PC-3 (cell line): ENCODE results near the gene OTUB1. TPM values are rescaled to one million over a fixed set of nuclear protein-coding genes. Genes with fewer than 3 reads are reported as not detected.
"Not testable (repeated sequence)": the region's sequence is repeated elsewhere in the genome, so short reads cannot be mapped to it uniquely, and the experiment has no call there.

ENCODE experiments used
- ATAC-seq: fragments of 200-7000 bp; cut with Tn5 transposase; 2 replicates; pipeline ENCODE4 v1.9.1; 2020; ENCODE audit warnings: mild to moderate bottlenecking, moderate library complexity
- BruUV-seq: library from RNA; stranded (reverse); fragments of 400-500 nt; replicated peaks from 2 replicates; lab custom pipeline; 2021; lab: Mats Ljungman, UMichigan
- CTCF ChIA-PET: fragments of 300-600 bp; sonication (Branson Sonifier 250); formaldehyde crosslinking; loops from one replicate; lab custom pipeline; 2022; ENCODE audit warnings: antibody characterized with exemption; lab: Charles Lee
- POLR2A ChIA-PET: fragments of 300-600 bp; sonication (Branson Sonifier 250); formaldehyde crosslinking; loops from one replicate; lab custom pipeline; 2022; ENCODE audit warnings: antibody characterized with exemption; ENCODE audit not compliant: unreplicated experiment; lab: Charles Lee
- DNase-seq: peaks from one replicate; pipeline ENCODE4 v3.0.0-alpha.2; 2015
- H2AFZ ChIP-seq: fragments of 300-600 bp; sonication (generic); 2 replicates; pipeline ENCODE4 v1.6.0; 2016; ENCODE audit warnings: antibody characterized with exemption, low read length
- H3F3A ChIP-seq: fragments of 300-600 bp; sonication (generic); one replicate; pipeline ENCODE4 v1.6.0; 2017; ENCODE audit warnings: antibody characterized with exemption, low read length, control low read depth, mild to moderate bottlenecking; ENCODE audit not compliant: unreplicated experiment
- H3K27ac ChIP-seq: fragments of 300-600 bp; sonication (generic); 2 replicates; pipeline ENCODE4 v1.5.1; 2016; ENCODE audit warnings: mild to moderate bottlenecking, low read length
- H3K27me3 ChIP-seq: fragments of 300-600 bp; sonication (generic); 2 replicates; pipeline ENCODE4 v1.6.1; 2016; ENCODE audit warnings: low read length, mixed read lengths
- H3K36me3 ChIP-seq: fragments of 300-600 bp; sonication (generic); 2 replicates; pipeline ENCODE4 v1.6.1; 2016; ENCODE audit warnings: low read depth, mixed run types, low read length, mixed read lengths
- H3K4me1 ChIP-seq: fragments of 300-600 bp; sonication (generic); 2 replicates; pipeline ENCODE4 v1.5.1; 2016; ENCODE audit warnings: low read length; ENCODE audit not compliant: insufficient read depth
- H3K4me2 ChIP-seq: fragments of 300-600 bp; sonication (generic); 2 replicates; pipeline ENCODE4 v1.6.0; 2016; ENCODE audit warnings: low read length
- H3K4me3 ChIP-seq: fragments of 300-600 bp; sonication (generic); 2 replicates; pipeline ENCODE4 v1.5.1; 2016; ENCODE audit warnings: mild to moderate bottlenecking, low read length, mixed read lengths
- H3K79me2 ChIP-seq: fragments of 300-600 bp; sonication (generic); 2 replicates; pipeline ENCODE4 v1.6.1; 2017; ENCODE audit warnings: low read length, mixed read lengths
- H3K9ac ChIP-seq: fragments of 300-600 bp; sonication (generic); 2 replicates; pipeline ENCODE4 v1.6.0; 2016; ENCODE audit warnings: mild to moderate bottlenecking, low read length
- H3K9me2 ChIP-seq: fragments of 300-600 bp; sonication (generic); replicated peaks from 2 replicates; pipeline ENCODE4 v1.6.1; 2016; ENCODE audit warnings: mixed run types, low read length, mixed read lengths
- H3K9me3 ChIP-seq: fragments of 300-600 bp; sonication (generic); 2 replicates; pipeline ENCODE4 v1.6.1; 2016; ENCODE audit warnings: low read length, mixed read lengths
- H4K20me1 ChIP-seq: fragments of 300-600 bp; sonication (generic); 2 replicates; pipeline ENCODE4 v1.6.1; 2016; ENCODE audit warnings: low read length, mixed read lengths
- CTCF ChIP-seq: fragments of 300-600 bp; sonication (generic); conservative IDR thresholded peaks from 2 replicates; pipeline ENCODE4 v1.5.1; 2017; ENCODE audit warnings: antibody characterized with exemption, low read depth, mild to moderate bottlenecking, low read length
- EZH2 ChIP-seq: fragments of 300-600 bp; sonication (generic); IDR thresholded peaks from one replicate; pipeline ENCODE4 v1.6.1; 2017; ENCODE audit warnings: antibody characterized with exemption, mild to moderate bottlenecking, low read length; ENCODE audit not compliant: unreplicated experiment
- EZH2phosphoT487 ChIP-seq: fragments of 300-600 bp; sonication (generic); IDR thresholded peaks from 2 replicates; pipeline ENCODE4 v1.6.1; 2018; ENCODE audit warnings: mild to moderate bottlenecking, antibody characterized with exemption, low read length, borderline replicate concordance
- intact Hi-C: fragments of 100-400 bp; cut with micrococcal nuclease; formaldehyde crosslinking; loops from 2 replicates; pipeline ENCODE4 v1.9.0; 2023
- total RNA-seq: library from RNA; depleted of rRNA; stranded (reverse); fragments of >200 nt; gene quantifications from 2 replicates; pipeline ENCODE4 v1.2.3, GENCODE V29; 2014

The OTUB1 gene
- total RNA-seq, 1 experiment from 2014 or later = 129 TPM

- Histone ChIP-seq H3K27me3 (no peaks in the 10 kb centered on the region), H3K79me2 (no peaks in the 10 kb centered on the region), H3K9me3 (no peaks in the 10 kb centered on the region), H3K27ac (no peak overlapping the region), H3K36me3 (no peaks in the 10 kb centered on the region), H3F3A (no peaks in the 10 kb centered on the region), H4K20me1 (no peaks in the 10 kb centered on the region), H3K4me2 (no peak overlapping the region), H2AFZ (no peak overlapping the region), H3K9me2 (no peaks in the 10 kb centered on the region), H3K4me1 (no peaks in the 10 kb centered on the region), H3K4me3 (no peak overlapping the region), H3K9ac (no peak overlapping the region)
- ATAC-seq (no peak), DNase-seq (no peak)
- BruUV-seq = no TSS peak
- no peak for TF ChIP-seq EZH2
- no peak for TF ChIP-seq CTCF
- TF ChIP-seq EZH2phosphoT487 = no peak
- intact Hi-C loops = no loop called here
- POLR2A ChIA-PET = no interaction called here
- CTCF ChIA-PET = interaction anchor here (1.4 kb wide), 1 partner anchor 20 kb away, joined by 3 read pairs; no protein-coding TSS in a partner anchor
These were observed 19.8 kb upstream of the OTUB1 start for GRCh38 chr11:63966444-63966843.

GRCh38 chr11:63969461-63969860, 16.8 kb upstream of the OTUB1 start:
- POLR2A ChIA-PET = no interaction called here
- Histone ChIP-seq H3K27me3 (no peaks in the 10 kb centered on the region), H3K9ac (no peak overlapping the region), H3K79me2 (peaks cover under 1% of the 10 kb centered on the region), H3K9me2 (no peaks in the 10 kb centered on the region), H3K36me3 (no peaks in the 10 kb centered on the region), H3K27ac (no peak overlapping the region), H3F3A (no peaks in the 10 kb centered on the region), H4K20me1 (no peaks in the 10 kb centered on the region), H3K4me3 (no peak overlapping the region), H2AFZ (no peak overlapping the region), H3K9me3 (no peaks in the 10 kb centered on the region), H3K4me2 (no peak overlapping the region), H3K4me1 (no peaks in the 10 kb centered on the region)
- intact Hi-C loops = no loop called here
- BruUV-seq = no TSS peak
- CTCF ChIA-PET = no interaction called here
- TF ChIP-seq EZH2phosphoT487 = no peak
- DNase-seq (no peak), ATAC-seq (no peak)

GRCh38 chr11:63970902-63971301, 15.3 kb upstream of the OTUB1 start:
- ATAC-seq = no peak
- Histone ChIP-seq H3F3A (no peaks in the 10 kb centered on the region), H3K4me1 (peaks cover 1% of the 10 kb centered on the region), H3K9ac (no peak overlapping the region), H3K79me2 (peaks cover 15% of the 10 kb centered on the region), H3K27ac (no peak overlapping the region), H3K4me3 (no peak overlapping the region), H4K20me1 (peaks cover 2% of the 10 kb centered on the region), H2AFZ (no peak overlapping the region), H3K4me2 (no peak overlapping the region), H3K9me2 (no peaks in the 10 kb centered on the region), H3K27me3 (no peaks in the 10 kb centered on the region), H3K9me3 (no peaks in the 10 kb centered on the region), H3K36me3 (no peaks in the 10 kb centered on the region)
- BruUV-seq = no TSS peak
- no peak for DNase-seq
- no peak for TF ChIP-seq EZH2phosphoT487
- no peak for TF ChIP-seq CTCF
- no peak for TF ChIP-seq EZH2
- intact Hi-C loops = no loop called here
- POLR2A ChIA-PET = no interaction called here
- CTCF ChIA-PET = no interaction called here

GRCh38 chr11:63973912-63974258, 12.4 kb upstream of the OTUB1 start:
- DNase-seq, H3F3A ChIP-seq, POLR2A ChIA-PET, BruUV-seq, H3K36me3 ChIP-seq, H3K27me3 ChIP-seq, H3K9me2 ChIP-seq, intact Hi-C loops, CTCF ChIA-PET, ATAC-seq, H3K9me3 ChIP-seq: not testable (repeated sequence)
- H2AFZ ChIP-seq = peak overlapping the region; percentile 75
- peak overlapping the region; percentile 24; the same call in 1 of the 2 replicates for H3K9ac ChIP-seq
- H3K79me2 ChIP-seq = peaks cover 44% of the 10 kb centered on the region
- peak overlapping the region; percentile 25; the same call in 1 of the 2 replicates for H3K27ac ChIP-seq
- peaks cover 11% of the 10 kb centered on the region for H4K20me1 ChIP-seq
- H3K4me3 ChIP-seq = peak overlapping the region; percentile 36; the same call in 1 of the 2 replicates
- peak overlapping the region; percentile 43 for H3K4me2 ChIP-seq
- H3K4me1 ChIP-seq = peaks cover 10% of the 10 kb centered on the region
